GM12878 (cell line): ENCODE measurements around the gene CHSY3. TPM values are rescaled to one million over a fixed set of nuclear protein-coding genes. Genes with fewer than 3 reads are reported as not detected.

Source experiments
- BCL3 ChIP-seq: IDR thresholded peaks from 2 replicates; pipeline ENCODE4 v1.6.1; 2011; ENCODE audit warnings: borderline replicate concordance, low read depth, mild to moderate bottlenecking, moderate library complexity, low read length; ENCODE audit not compliant: insufficient read depth, poor library complexity, severe bottlenecking
- BCLAF1 ChIP-seq: fragments of 450-650 bp; IDR thresholded peaks from 2 replicates; pipeline ENCODE4 v1.6.1; 2017; ENCODE audit warnings: antibody characterized with exemption, mild to moderate bottlenecking, moderate library complexity
- NFYB ChIP-seq: IDR thresholded peaks from 2 replicates; pipeline ENCODE4 v1.6.1; 2011; ENCODE audit warnings: low read depth, mild to moderate bottlenecking, low read length, improper control_type of control experiment, moderate library complexity; ENCODE audit not compliant: insufficient read depth
- USF1 ChIP-seq: IDR thresholded peaks from 2 replicates; pipeline ENCODE4 v1.6.1; 2011; ENCODE audit warnings: borderline replicate concordance, low read depth, mild to moderate bottlenecking, moderate library complexity, mixed read lengths, low read length; ENCODE audit not compliant: insufficient read depth; ENCODE audit errors: extremely low read length
- ZBTB40 ChIP-seq: fragments of 450-650 bp; IDR thresholded peaks from 2 replicates; pipeline ENCODE4 v1.6.1; 2016; ENCODE audit warnings: mild to moderate bottlenecking, moderate library complexity, borderline replicate concordance
- polyA plus RNA-seq, 11 experiments: library from polyadenylated mRNA; depleted of rRNA in 4 of 11; unstranded in 6 of 11; stranded (reverse) in 5 of 11; fragments of >200 nt; fragmentation: Nextera tagmentation in 4 of 11; fragmentation: Illumina TruSeq in 1 of 11; extraction: Ambion mirVana in 4 of 11; extraction: Trizol in 1 of 11; gene quantifications; 1 replicate in 1 of 11; 2 replicates in 10 of 11; pipeline versions ENCODE4 v1.2.1 to v1.2.3, GENCODE V29; 2011 to 2016; ENCODE audit warnings: inconsistent platforms in 2 of 11, missing spikeins in 2 of 11, low read depth in 1 of 11
- total RNA-seq, 4 experiments: library from RNA; depleted of rRNA in 3 of 4; stranded (reverse); fragments of >200 nt in 3 of 4; fragmentation: Illumina TruSeq in 1 of 4; extraction: Trizol in 1 of 4; gene quantifications; 2 replicates each; pipeline versions ENCODE4 v1.2.1 to v1.2.3, GENCODE V29; 2013 to 2021

CHSY3 gene
- total and polyA plus RNA-seq, 10 of the 15 experiments (the other 5 are each of a cell fraction or from before 2014, with no cell fraction given), result not detected

- TF ChIP-seq ZBTB40 (no peak), BCLAF1 (no peak), NFYB (no peak), BCL3 (no peak), USF1 (no peak)
Observed at GRCh38 chr5:130183115-130183514, 278.9 kb downstream of the CHSY3 start (continued).
